SK-N-MC (cell line): ENCODE data around the gene HOXB1.
"Not testable (repeated sequence)": the region's sequence is repeated elsewhere in the genome, so short reads cannot be mapped to it uniquely, and the experiment has no call there.

ENCODE experiments used
- DNase-seq: peaks from one replicate; pipeline ENCODE4 v3.0.0-alpha.2; 2011; ENCODE audit warnings: low read depth, low spot score
- H3K27ac ChIP-seq: fragments of 200-600 bp; sonication (generic); 2 replicates; pipeline ENCODE4 v1.5.1; 2016; ENCODE audit warnings: mixed run types
- H3K36me3 ChIP-seq: fragments of 200-600 bp; sonication (generic); 2 replicates; pipeline ENCODE4 v1.6.1; 2017; ENCODE audit warnings: antibody characterized with exemption, low read length, mixed read lengths; ENCODE audit not compliant: insufficient read depth
- H3K4me3 ChIP-seq: fragments of 200-600 bp; sonication (generic); 2 replicates; pipeline ENCODE4 v1.5.1; 2016
- H3K9ac ChIP-seq: fragments of 200-600 bp; sonication (generic); 2 replicates; pipeline ENCODE4 v1.8.0; 2017; ENCODE audit warnings: mixed run types, mixed read lengths; ENCODE audit not compliant: insufficient read length
- H3K9me3 ChIP-seq: fragments of 200-600 bp; sonication (generic); 2 replicates; pipeline ENCODE4 v1.6.1; 2017; ENCODE audit warnings: low read depth, mild to moderate bottlenecking, antibody characterized with exemption, low read length, moderate library complexity, mixed read lengths
- EZH2 ChIP-seq: fragments of 200-600 bp; sonication (generic); IDR thresholded peaks from one replicate; pipeline ENCODE4 v1.6.1; 2017; ENCODE audit warnings: antibody characterized with exemption
- FOXP2 ChIP-seq: optimal IDR thresholded peaks from 2 replicates; pipeline ENCODE3; 2011; ENCODE audit warnings: mild to moderate bottlenecking, moderate library complexity; ENCODE audit not compliant: insufficient read depth; ENCODE audit errors: extremely low read length, control extremely low read depth
- POLR2AphosphoS5 ChIP-seq: IDR thresholded peaks from 2 replicates; pipeline ENCODE4 v1.6.1; 2012; ENCODE audit warnings: mild to moderate bottlenecking, low read depth, low read length, borderline replicate concordance

HOXB1 gene

DNA sequence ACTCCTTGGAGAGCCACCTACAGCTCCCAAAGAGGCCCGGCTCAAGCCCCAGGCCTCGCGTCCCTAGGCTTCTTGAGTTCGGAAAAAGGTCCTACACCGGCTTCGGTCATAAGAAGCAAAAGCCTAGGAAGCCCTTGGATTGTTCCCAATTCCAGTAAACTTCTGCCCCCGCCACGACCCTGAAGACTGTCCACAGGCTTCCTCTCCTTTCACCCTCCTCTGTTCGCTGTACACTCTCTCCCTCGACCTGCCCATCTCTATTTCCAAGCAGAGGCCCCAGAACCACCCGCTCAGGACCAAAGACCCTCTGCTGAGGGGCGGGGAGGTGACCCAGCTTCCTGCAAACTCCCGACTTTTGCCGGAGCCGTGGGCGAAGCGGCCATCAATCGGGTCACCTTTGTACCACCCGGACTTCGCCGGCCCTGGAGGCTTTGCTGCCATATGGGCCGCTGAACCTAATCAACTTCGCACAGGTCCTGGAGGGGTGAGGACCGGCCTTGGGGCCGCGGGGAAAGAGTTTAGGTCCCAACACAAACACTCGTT, 11.4 kb upstream of the HOXB1 start:
- DNase-seq, result no peak
- H3K9me3 ChIP-seq, result no peaks in the 10 kb centered on the region
- no peaks in the 10 kb centered on the region for H3K36me3 ChIP-seq
- no peak overlapping the region for H3K9ac ChIP-seq
- no peak overlapping the region for H3K27ac ChIP-seq
- TF ChIP-seq EZH2 (no peak), POLR2AphosphoS5 (no peak), FOXP2 (no peak)
- H3K4me3 ChIP-seq, result no peak overlapping the region

DNA sequence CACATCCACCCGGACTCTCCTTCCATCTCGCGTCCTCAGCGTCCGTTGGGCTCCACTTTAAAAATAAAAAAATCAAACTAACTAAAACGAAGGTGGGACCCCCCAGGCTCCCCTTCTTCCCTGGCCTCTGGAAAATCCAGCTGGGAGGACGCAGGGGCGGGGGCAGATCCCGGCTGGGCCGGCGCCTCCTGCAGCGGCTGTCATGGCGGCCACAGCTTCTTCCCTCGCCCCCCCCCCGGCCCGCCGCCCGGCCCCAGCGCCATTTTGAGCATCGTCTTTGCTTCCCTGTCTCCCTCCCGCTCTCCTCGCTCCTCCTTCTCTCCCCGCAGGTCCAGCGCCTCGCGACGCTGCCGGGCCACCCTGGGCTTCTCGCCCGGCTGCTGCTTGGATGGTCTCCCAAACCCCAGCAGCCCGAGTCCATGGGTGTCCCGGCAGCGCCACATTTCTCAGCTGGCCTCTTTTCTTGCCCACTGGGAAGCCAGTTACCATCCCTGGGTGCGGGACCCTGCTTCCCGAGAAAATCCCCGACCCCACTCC, 10.8 kb upstream of the HOXB1 start:
- no peak overlapping the region for H3K4me3 ChIP-seq
- H3K9ac ChIP-seq, result no peak overlapping the region
- TF ChIP-seq EZH2 (no peak), FOXP2 (no peak), POLR2AphosphoS5 (no peak)
- H3K9me3 ChIP-seq, result no peaks in the 10 kb centered on the region
- no peak overlapping the region for H3K27ac ChIP-seq
- no peak for DNase-seq
- H3K36me3 ChIP-seq, result no peaks in the 10 kb centered on the region

DNA sequence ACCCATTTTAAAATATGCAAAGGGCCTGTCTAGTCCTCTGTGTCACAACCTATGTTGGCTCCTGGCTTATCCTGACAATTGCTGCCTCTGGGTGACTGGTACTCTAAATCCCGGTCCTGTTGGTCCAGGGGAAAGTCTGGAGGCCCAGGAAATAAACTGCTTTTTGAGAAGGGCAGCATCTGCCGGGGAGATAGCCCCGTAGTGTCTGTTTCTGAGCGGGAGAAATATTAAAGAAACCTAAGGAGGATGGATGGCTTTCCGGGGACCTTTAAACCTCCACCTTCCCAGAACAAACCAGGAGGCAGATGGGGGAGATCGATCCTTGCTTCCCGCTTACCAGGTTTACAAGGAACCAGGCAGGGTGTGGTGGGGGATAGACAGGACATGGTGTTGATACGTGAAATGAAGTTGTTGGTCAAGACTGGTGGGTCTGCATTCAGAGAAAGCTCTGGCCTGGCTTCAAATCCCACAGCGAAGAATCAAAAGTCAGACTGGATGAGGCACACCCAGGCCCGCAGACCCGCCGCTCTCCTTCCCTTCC, 10.3 kb upstream of the HOXB1 start:
- TF ChIP-seq FOXP2, result no peak
- TF ChIP-seq EZH2, result no peak
- TF ChIP-seq POLR2AphosphoS5, result no peak
- H3K9ac ChIP-seq, result no peak overlapping the region
- DNase-seq, result no peak
- H3K4me3 ChIP-seq, result no peak overlapping the region
- no peaks in the 10 kb centered on the region for H3K36me3 ChIP-seq
- no peaks in the 10 kb centered on the region for H3K9me3 ChIP-seq
- no peak overlapping the region for H3K27ac ChIP-seq

DNA sequence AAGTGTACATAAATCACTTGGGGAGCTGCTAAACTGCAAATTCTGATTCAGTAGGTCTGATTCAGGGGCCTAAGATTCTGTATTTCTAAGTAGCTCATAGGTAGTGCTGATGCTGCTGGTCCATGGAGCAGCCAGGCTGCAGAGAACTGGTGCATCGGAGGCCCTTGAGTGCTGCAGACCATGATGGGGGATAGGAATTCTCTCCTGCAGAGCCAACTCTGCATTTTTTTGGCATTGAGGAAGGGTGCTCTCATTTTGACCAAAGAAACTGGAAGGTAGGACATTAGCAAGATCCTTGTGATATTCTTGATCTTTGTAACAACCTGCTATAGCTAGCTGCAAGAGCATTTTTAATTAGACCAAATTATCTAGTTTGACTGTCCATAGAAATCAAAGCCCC, 9.4 kb upstream of the HOXB1 start:
- Histone ChIP-seq H3K4me3 (no peak overlapping the region), H3K9ac (no peak overlapping the region), H3K36me3 (no peaks in the 10 kb centered on the region), H3K27ac (no peak overlapping the region), H3K9me3 (no peaks in the 10 kb centered on the region)
- no peak for DNase-seq
- TF ChIP-seq EZH2 (no peak), POLR2AphosphoS5 (no peak), FOXP2 (no peak)

DNA sequence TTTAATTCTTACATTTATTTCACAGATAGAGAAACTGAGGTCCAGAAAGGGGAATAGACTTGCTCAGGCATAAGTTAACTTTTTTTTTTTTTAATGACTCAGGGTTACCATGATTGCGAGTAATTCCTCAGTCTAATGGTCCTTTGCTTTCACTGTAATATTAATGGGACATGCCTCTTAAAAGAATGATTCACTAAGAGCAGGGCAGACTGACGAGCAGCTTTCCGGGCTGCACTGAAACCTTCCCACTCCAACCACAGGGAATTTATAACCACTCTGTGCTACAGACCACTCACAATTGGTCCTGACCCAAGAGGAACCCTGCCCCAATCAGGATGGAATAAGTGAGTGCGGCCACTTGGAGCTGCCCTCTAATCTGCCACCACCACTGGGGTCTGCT, 8.4 kb upstream of the HOXB1 start:
- DNase-seq, result no peak
- no peak overlapping the region for H3K27ac ChIP-seq
- no peak overlapping the region for H3K9ac ChIP-seq
- no peaks in the 10 kb centered on the region for H3K36me3 ChIP-seq
- TF ChIP-seq POLR2AphosphoS5 (no peak), FOXP2 (no peak), EZH2 (no peak)
- H3K4me3 ChIP-seq, result no peak overlapping the region
- no peaks in the 10 kb centered on the region for H3K9me3 ChIP-seq

DNA sequence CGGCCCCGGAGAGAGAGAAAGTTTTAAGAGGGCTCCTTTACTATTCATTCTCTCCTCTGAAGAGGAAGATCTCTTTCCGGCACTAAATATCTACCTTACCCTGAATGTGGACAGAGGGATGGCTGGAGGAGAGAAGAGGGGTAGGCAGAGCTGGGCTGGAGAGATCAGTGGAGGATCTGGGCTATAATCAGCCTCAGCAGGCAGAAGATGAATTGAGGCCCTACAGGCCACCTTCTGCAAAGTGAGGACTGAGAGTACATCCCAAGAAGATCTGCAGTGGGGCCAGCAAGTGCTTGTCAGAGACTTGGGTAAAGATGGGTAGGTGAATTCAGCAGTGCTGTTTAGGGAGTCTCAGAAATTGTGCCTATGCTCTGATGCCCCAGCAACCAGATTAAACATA, 6.5 kb upstream of the HOXB1 start:
- Histone ChIP-seq H3K9me3 (no peaks in the 10 kb centered on the region), H3K27ac (no peak overlapping the region), H3K9ac (no peak overlapping the region), H3K36me3 (no peaks in the 10 kb centered on the region), H3K4me3 (no peak overlapping the region)
- TF ChIP-seq POLR2AphosphoS5 (no peak), FOXP2 (no peak), EZH2 (no peak)
- no peak for DNase-seq

DNA sequence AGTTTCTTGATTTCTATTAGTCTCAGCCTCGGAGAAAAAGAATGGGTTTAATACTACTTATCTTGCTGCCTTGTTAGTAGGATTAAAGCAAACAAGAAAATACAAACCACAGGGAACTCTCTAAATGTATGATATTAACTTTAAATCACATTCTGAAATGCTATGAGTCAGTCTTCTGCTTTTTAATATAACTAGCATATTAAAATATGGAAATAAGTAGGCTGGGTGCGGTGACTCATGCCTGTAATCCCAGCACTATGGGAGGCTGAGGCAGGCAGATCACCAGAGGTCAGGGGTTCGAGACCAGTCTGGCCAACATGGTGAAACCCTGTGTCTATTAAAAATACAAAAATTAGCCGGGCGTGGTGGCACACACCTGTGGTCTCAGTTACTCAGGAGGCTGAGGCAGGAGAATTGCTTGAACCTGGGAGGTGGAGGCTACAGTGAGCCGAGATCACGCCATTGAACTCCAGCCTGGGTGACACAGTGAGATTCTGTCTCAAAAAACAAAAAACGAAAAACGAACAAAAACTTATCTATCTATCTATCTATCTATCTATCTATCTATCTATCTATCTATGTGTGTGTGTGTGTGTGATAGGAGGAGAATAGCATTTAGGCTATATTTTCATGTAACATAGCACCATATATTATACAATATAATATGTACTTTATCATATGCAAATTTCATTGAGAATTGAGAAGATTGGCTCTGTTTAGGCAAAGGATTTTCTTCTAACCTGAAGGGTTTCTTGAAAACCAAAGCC, 5.2 kb upstream of the HOXB1 start:
- not testable (repeated sequence) for H3K9me3 ChIP-seq, DNase-seq, H3K9ac ChIP-seq, H3K36me3 ChIP-seq, H3K27ac ChIP-seq, H3K4me3 ChIP-seq

DNA sequence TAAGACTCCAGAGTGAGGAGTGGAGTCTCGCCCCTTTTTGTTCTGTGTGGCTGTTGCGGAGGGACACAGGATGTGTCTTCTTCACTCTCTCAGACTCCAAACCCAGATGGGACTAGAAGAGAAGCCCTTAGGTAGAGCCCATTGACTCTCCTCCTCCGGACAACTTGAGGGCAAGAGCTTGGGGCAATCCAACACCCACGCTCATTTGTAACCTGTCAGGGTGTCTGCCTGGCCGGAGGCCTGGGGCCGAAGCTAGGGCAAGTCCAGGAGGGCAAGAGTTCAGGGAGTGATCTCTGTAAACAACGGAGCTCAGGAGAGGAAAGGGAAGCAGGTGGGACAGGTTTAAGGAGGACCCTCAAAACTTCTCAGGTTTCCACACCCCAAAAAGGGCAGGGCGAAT, 1.4 kb upstream of the HOXB1 start:
- no peak overlapping the region for H3K27ac ChIP-seq
- no peak for DNase-seq
- no peak for TF ChIP-seq FOXP2
- TF ChIP-seq EZH2, result no peak
- TF ChIP-seq POLR2AphosphoS5, result no peak
- H3K36me3 ChIP-seq, result no peaks in the 10 kb centered on the region
- H3K9ac ChIP-seq, result no peak overlapping the region
- no peak overlapping the region for H3K4me3 ChIP-seq
- H3K9me3 ChIP-seq, result no peaks in the 10 kb centered on the region
